Endometrium (tissue), 2 donors: ENCODE data around the gene NSG1.

Experiments used
- FAIRE-seq: peaks from 2 replicates; lab custom pipeline; 2012; peaks lifted over from hg19 to GRCh38; lab: Jason Lieb, UNC
- donor health status: control.
- donor health status: control.

Gene NSG1

DNA sequence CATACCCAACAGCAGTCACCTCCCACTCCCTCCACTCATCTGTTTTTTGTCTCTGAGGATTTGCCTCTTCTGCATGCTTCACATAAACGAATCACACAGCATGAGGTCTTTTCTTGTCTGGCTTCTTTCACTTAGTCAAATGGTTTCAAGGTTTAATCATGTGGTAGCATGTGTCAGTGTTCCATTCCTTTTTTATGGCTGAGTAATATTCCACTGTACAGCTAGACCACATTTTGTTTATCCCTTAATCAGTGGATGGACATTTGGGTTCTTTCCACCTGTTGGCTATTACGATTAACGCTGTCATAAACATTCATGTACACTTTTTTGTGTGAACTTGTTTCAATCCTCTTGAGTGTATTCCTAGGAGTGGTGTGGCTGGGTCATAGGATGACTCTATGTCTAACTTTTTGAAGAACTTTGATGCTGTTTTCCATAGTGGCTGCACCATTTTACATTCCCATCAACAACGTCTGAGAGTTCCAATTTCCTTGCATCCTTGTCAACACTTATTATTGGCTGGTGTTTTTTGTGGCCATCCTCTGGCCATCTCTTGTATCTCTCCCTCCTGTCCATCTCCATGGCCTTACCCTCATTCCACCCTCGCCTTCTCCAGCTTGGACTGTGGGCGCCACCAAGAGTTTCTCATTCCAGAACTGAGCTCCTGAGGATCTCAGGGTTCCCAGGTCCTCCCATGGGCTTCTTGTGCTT lies 12.4 kb upstream of the NSG1 start:
- FAIRE-seq, result no peak

DNA sequence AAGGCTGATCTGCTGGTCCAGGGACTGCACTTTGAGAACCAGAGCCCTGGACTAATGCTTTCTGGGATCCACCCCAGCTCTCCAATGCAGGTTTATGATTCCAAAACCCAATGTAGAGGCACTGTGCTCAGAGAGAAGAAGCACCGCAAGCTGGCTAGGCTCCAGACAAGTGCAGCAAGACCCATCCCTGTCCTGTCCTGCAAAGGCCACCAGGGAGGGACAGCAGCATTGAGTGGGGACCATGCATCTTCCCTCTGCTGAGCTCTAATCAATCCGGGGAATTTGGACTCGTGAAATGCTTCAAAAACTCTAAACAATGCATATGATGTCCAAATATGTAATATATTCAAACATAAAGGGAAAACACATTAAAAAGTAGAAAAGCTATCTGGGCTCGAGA lies 10.8 kb upstream of the NSG1 start:
- FAIRE-seq, result no peak

DNA sequence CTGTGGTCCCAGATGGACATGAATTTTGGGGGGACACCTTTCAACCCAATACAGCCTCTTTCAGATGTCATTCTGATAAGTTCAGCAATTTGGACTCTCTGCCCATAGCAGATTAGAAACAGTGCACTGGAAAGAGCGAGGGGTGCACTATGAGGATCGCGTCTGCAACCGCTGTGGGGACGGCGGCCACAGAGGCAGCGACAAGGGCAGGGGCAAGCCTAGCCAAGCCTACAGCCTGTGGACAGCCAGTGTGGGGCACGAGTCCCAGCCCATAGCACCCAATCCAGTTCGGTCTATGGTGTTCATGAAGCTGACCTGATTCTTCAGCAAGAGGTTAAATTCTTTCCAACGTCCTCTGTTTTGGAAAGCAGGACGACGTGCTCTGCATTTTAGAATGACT lies 9.7 kb upstream of the NSG1 start:
- no peak for FAIRE-seq

DNA sequence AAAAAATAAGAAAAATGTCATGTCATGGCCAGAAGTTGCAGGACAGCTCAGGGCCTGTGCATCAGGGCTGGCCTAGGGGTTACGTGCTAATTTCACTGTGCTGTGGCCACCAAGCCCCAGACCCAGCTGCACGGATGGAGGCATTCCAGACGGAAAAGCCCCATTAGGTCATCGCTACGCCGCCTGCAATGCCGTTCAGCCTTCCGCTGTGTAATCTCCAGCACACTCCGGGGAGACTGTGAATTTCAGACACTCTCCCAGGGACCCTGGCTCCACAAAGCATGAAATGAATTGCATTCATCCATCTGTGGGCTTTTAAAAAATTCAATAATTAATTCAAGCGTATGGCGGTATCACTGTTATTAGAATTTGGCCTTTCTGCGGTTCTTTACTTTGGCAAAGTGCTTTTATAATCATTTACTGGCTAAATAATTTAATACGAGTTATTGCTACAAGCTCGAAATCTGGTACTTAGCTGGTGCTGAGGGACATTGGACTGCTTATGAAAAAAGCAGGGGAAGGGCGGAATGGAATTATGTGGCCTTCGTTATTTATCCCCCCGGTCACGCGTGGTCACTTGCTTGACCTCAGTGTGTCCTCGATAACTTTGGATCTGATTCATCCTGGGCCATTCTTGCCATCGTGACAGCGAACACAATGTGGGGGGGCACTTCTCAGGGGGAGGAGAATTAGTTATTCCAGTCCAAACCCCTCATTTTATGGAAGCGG lies 9.0 kb upstream of the NSG1 start:
- no peak for FAIRE-seq

DNA sequence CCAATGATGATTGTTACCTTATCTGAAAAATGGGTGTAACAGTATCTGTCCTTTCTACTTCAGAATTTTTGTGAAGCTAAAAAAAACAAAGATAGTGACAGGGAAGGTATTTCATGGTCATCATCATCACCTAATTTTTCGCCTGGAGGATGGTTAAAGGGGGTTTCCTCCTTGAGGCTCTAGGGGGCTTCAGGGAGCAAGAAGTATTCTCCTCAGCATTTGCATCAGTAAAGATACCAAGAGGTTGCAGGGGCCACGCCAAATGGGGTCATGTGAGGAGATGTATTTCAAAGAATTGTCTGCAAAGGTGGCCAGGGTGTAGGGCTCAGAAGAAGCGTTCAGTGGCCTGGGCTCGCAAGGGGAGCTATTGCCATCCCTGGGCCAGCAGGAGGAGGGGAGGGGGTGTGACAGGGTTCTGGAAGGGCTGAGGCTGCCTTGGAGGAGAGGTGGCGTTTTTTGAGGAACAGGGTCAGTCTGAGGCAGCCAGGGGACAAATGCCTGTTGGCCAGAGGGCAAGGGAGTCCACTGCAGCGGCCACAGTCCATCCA lies 7.3 kb upstream of the NSG1 start:
- no peak for FAIRE-seq

DNA sequence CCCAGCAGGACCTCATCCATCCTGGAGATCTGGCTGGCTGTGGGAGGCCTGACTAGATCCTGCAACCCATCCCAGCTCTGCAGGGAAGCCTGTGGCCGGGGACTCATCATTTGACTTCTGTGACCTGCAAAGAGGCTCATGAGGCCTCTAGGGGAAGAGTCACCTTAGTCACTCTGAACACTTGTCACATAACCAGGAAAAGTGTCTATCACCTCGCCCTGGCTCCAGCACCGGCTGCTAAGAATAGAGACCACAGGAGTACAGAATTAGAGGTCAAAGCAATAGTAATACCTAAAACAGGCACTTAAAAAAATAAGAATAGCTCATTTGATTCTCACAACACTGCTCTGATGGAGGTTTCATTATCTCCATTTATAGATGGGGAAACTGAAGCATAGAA lies 3.8 kb upstream of the NSG1 start:
- FAIRE-seq, result no peak

DNA sequence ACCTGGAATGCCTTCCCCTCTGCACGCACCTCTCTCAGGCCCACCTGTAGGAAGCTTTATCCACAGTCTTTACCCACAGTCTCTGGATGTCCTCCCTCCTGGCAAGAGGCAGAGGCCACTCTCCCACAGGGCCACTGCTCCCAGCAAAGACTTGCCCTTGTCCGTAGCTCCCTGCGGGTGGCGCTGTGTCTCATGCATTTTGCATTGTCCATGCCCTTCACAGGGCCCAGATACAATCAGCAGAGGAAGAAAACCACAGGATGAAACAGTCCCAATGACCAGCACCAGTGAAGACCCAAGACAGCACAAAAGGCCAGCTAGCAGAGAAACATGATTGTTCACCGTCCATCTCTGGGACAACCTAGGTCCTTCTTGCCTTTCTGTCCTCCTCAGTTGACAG lies 2.1 kb upstream of the NSG1 start:
- no peak for FAIRE-seq

DNA sequence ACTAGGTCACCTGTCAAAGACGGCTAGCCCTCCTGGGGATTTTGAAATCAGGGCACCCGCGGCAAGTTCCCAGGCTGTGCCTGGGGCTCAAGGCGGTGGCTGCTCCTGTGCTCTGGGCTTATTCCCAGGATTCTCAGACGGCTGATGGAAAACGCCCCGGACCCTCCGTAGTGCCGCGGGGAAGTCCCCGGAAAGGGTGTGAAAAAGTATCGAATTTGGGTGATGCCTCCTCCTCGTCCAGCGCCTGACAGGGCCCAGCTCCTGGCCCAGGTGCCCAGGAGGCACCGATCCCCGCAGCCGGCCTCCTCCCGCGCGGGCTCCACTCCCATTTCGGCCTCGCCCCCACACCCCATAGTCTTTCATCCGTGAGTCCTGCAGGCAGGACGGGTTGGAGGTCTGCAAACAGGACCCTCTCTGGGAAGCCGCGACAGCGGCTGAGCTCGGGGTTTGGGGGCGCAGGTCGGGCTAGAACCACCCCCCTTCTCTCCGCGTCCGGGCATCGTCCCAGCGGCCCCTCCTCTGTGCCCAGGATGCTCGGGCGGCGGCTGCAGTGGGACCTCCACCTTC lies 1.1 kb upstream of the NSG1 start:
- FAIRE-seq, result no peak

DNA sequence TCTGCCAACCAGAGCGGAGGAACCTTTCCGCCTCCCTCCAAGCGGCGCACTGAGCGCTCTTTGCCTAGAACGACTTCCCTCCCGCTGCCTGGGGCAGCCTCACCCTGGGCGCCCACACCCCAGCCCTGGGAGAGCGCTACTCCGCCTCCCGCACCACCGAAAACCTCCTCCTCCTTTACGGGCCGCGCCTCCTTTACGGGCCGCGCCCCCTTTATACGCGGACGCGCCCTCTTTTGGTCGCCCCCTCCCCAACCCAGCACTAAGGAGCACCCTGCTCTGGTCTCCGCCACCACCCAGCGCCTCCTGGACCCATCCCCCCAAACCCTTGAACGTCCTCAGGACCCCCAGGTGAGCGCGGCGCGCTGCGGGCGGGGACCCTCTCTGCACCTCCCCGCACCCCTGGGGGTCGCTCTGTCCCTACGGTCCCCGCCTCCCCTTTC lies 586 bp upstream of the NSG1 start:
- FAIRE-seq, result no peak

DNA sequence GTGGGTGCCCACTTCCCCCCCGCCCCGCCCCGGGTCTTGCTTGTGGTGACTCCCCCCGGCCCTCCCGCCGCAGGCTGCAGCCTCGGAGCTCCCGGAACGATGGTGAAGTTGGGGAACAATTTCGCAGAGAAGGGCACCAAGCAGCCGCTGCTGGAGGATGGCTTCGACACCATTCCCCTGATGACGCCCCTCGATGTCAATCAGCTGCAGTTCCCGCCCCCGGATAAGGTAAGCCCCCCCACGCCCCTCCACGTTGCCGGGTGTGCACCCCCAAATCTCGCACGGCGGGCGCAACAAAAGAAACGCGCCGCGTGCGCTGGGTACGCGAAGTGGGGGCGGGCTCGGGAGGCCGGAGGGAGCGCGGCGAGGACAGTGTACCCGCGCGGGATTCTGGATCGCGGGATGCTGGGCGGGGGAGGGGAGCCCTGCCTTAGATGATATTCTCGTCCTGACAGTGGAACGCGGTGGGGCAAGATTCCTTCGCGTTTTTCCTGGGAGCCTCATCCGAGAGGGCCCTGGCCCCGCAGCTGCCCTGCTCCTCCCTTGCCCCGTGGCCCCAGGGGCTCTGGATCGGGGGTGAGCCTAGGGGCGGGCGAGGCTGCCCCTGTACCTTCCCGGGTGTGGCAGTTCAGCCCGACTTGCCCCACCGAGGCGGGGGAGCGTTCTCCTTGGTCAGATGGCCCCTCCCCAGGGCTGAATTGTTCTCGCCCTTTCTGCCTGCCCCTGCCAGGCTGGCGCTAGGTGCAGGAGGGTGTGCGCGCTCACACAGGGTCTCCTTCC lies 819 bp downstream of the NSG1 start:
- FAIRE-seq, result no peak

DNA sequence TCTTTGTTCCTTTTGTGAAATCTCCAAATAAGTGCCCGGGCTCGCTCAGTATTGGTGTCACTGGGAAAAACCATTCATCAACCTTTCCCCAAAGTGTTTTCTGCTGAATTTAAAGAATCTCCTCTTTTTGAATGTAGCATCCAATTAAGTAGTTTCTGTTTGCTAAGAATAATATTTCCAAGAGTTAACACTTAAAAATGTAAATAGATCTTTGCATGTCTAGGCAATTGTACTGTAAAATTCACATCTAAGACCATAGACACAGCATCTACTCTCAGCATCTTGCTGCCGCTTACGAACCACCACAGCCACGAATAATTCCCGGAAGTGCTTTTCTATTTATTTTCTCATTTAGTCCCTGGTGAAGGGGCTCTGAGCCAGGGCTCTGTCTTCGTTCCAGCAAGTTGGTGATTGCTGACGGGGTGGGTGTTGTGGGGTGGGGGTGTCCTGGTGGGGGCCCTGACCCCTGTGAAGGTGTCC lies 1.4 kb downstream of the NSG1 start:
- FAIRE-seq, result no peak

DNA sequence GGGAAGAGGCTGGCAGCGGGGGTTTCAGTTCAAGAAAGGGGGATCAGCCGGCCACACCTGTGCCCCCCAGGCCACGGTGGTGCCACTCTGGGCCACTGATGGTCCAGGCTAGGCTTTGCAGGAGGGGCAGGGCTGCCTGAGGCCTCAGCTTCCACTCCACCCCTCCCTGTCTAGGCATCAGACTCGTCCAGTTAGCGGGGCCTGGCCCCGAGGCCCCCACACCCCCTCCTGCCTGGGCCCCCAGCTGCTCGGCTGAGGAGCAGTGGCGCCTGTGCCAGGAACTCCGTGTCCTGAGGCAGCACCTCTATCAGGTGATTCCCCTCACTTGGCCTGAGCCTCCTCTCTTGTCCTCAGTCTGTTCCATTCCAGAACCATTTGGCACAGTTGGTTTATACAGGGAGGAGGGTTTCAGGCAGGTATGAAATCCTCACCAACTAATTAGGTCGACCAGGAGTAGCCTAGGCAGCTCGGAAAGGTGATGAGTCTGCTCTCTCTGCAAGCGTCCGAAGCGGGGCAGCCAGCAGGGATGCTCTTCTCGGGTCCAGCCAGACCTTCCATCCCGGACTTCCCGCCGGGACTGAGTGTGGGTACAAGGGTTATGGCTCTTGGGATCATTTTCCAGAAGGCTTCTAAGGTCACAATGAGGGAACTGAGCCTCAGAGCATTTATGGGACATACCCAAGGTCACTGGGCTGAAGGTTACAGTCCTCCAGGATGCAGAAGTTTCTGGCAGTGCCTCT lies 2.1 kb downstream of the NSG1 start:
- FAIRE-seq, result no peak

DNA sequence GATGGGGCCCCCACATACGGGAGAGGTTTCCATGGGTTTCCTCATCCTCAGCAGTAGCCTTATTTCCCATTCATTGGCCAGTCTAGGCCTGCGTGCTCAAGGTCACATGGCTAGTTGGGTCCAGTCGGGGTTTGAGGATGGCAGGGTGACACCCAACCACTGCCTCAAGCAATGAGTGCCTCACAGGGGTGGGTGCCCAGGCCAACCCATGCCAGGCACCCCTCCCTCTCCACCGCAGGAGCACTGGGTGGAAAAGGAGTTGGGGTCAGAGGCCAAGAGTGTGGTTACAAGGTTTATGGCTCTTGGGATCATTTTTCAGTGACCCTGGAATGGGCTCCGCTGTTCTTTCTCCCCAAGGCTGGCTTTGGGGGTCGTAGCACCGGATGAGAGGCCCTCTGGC lies 3.1 kb downstream of the NSG1 start:
- FAIRE-seq, result no peak

DNA sequence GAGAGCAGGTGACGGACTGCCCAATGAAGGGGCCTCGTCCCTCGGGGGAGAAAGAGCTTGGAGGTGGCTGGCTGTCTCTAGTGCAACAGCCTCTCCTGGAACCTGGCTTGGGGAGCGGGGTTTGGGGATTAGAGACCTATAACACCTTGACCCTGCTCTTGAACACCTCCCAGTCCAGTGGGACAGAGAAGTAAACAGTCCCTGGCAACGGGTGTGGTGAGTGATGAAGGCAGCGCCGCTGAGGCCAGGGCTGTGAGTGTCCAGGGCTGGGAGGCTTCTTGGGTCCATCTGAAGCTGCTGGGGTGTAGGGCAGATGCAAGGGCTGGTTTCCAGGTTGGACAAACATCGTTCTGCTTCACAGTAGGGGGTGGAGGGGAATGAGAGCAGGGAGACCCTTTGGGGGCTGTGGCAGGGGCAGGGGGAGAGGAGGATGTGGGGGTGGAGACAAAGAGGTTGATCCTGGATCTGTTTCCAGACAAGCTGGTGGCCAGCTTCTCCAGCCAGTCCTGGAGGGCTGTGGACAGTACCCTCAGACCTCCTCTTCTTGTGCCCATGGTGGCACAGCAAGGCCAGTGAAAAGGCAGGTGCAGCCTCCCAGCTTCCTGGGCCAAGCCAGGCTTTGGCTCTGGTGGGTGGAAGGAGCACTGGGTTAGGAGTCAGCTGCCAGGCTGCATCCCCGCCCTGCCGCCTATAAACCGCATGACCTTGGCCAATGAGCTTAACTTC lies 3.8 kb downstream of the NSG1 start:
- FAIRE-seq, result no peak

DNA sequence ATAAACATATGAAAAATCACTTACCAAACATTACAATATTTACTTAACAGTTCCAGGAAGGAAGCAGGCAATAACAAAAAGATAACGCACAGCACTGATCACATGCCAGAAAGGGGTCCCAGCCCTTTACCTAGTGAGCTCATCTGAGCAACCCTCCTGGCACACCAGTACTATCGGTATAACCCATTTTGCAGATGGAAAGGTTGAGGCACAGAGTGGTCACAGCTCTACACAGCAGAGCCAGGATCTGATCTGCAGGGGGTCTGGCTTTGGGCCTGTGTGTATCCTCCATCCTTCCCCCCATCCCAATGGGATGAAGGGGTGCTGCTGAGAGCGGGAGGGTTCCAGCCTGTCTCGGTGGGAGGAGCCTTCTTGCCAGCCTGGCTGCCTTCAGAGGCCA lies 5.0 kb downstream of the NSG1 start:
- no peak for FAIRE-seq

DNA sequence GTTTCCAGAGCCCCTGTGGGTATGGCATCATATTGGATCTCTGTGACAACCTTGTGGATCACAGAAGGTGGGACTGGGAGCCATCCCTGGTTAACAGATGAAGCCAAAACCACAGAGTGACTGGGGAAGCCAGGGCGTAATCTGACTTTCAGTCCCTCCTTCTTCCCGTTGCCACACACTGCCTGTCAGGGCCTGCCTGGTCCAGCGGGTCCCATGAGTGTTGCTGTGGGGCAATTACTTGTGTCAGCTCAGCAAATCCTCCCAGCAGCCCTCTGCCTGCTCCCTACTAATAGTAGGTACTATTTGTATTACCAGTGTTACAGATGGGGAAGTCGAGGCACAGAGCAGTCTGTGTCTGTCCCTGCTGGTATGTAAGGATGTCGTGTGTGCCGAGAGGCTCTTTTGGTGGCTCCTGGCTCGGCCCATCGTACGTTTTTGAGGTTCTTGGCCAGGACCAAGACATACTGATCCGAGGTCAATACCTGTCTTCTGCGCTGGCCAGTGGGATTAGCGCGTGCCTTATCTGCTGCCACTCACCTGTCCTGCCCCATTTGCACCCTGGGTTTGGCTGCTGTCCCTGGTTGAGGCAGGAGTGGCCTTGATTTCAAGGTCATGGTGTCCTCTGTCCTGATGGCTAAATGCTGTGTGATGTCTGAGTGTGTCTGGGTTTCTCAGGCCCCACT lies 5.7 kb downstream of the NSG1 start:
- no peak for FAIRE-seq

DNA sequence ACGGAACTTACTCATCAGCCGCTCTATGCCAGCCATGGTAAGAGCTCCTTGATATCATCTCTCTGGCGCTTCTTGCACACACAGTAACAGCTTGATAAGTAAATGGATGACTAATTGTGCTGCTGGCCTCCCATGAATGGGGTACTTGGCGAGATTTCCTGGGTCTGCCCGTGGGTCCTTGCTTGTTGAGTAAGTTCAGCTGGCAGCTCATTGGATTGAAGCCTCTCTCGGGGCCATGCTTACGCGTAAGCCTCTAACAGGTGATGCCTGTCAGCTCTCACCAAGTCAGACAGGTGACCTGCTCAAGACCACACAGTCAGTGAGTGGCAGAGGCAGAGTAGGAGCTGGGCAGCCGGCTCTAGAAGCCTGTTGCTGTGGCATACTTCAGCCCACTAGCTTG lies 7.7 kb downstream of the NSG1 start:
- no peak for FAIRE-seq

DNA sequence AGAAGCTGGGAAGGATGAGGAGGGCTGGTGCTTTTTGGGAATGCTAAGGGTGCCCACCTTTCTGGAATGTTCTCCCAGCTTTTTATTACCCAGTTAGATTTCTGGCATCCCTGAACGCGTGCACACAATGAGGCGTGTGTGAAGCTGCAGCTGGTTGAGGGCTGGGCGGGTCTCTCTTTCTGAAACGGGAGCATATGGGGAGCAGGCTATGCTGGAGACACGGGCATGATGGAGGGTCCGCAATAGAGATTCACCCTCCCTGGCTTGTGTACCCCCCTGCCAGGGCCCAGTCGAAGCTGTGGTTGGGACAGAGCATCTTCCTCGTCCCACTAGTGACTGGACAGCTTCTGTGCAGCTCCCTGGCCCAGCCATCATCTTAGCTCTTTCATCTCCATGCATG lies 8.5 kb downstream of the NSG1 start:
- no peak for FAIRE-seq

DNA sequence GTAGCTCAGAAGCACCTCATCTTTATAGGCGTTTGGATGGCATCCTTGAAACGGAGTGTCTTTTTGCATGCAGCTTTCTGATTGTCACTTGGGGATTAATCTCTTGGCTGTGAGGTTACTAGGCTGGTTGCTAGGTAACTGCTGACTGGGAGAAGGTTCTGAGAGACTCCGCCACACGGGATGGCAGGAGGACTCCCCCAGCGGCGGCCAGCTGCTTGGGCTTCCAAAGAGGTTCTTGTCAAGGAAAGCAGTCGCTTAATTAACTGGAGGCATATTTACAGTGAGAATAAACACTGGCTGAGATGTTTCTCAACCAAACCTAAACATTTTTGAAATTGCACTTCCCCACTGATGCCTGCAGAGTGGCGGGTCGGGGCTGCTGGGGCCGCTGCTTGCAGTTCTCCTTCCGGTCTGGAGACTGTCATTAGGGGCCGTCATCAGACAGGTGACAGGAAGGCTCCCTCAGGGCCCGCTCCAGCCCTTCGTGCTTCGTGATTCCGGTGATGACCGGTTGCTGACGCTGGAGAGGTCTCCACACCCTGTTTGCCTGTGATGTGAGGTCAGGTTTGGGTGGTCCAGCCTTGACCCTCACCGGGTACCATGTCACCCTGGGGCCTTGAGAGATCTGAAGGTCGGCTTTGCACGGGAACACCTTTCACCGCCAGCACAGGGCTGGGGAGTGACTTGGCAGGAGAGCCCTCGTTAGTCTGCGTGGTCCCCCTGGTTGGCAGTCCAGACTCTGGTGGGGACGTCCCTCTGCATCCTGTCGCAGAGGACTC lies 9.1 kb downstream of the NSG1 start:
- no peak for FAIRE-seq
